ENCODE measurements around the gene BICRA. TPM values are rescaled to one million over a fixed set of nuclear protein-coding genes. Genes with fewer than 3 reads are reported as not detected.

Gene BICRA
- total RNA-seq, 1 experiment from 2014 or later, result 34.3 TPM

DNA sequence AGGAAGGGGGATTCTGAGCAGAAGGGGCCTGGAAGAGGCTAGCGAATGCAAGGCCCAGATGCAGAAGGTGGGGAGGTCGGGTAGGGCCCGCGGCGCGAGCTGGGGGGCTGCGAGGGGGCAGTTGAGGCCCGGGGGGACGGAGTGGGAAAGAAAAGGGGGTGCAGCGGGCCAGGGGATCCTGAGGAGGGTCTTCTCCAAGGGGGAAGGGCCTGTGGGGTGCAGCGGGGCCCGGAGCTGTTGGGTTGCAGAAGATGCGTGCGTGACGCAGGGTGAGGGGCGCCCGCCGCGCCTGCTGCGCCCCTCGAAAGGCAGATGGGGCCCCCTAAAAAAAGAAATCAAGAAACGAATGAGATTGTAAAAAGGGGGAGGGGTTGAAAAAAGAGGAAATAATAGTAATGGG, 36.3 kb upstream of the BICRA start:
- H3K4me1 Mint-ChIP-seq (ENCODE audit: low read depth, unreplicated experiment), result no peaks in the 10 kb centered on the region
- TF ChIP-seq, protein P1, sequence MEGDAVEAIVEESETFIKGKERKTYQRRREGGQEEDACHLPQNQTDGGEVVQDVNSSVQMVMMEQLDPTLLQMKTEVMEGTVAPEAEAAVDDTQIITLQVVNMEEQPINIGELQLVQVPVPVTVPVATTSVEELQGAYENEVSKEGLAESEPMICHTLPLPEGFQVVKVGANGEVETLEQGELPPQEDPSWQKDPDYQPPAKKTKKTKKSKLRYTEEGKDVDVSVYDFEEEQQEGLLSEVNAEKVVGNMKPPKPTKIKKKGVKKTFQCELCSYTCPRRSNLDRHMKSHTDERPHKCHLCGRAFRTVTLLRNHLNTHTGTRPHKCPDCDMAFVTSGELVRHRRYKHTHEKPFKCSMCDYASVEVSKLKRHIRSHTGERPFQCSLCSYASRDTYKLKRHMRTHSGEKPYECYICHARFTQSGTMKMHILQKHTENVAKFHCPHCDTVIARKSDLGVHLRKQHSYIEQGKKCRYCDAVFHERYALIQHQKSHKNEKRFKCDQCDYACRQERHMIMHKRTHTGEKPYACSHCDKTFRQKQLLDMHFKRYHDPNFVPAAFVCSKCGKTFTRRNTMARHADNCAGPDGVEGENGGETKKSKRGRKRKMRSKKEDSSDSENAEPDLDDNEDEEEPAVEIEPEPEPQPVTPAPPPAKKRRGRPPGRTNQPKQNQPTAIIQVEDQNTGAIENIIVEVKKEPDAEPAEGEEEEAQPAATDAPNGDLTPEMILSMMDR (IDR thresholded peaks at IDR 0.05; ENCODE audit: insufficient read depth in 1 of 2, low read depth in 1 of 2, low read length in 1 of 2, severe bottlenecking in 1 of 2, unreplicated experiment in 1 of 2), result no peak
- ChIA-PET CTCF (no interaction called here), POLR2A (no interaction called here)
- no TSS peak for BruUV-seq (replicated peaks)
- H3K9me3 ChIP-seq, result no peaks in the 10 kb centered on the region
- H3K27ac Mint-ChIP-seq (ENCODE audit: unreplicated experiment), result no peak overlapping the region
- no peaks in the 10 kb centered on the region for H3K4me1 ChIP-seq
- no peak overlapping the region for H3K4me3 ChIP-seq (ENCODE audit: low read depth, low read length)
- no peaks in the 10 kb centered on the region for H3K36me3 Mint-ChIP-seq (ENCODE audit: insufficient read depth, unreplicated experiment)
- H3K9me3 Mint-ChIP-seq (ENCODE audit: unreplicated experiment), result no peaks in the 10 kb centered on the region
- H3K27me3 ChIP-seq (replicated peaks; ENCODE audit: control insufficient read depth, insufficient read depth, low read length), result no peaks in the 10 kb centered on the region
- no peak for DNase-seq
- no peaks in the 10 kb centered on the region for H3K36me3 ChIP-seq (ENCODE audit: control insufficient read depth, insufficient read depth, low read length)
- intact Hi-C loops (cut with micrococcal nuclease; ENCODE audit: unreplicated experiment), result no loop called here
- no peak overlapping the region for H3K4me3 Mint-ChIP-seq (ENCODE audit: unreplicated experiment)
- H3K27me3 Mint-ChIP-seq (ENCODE audit: insufficient read depth, unreplicated experiment), result no peaks in the 10 kb centered on the region

DNA sequence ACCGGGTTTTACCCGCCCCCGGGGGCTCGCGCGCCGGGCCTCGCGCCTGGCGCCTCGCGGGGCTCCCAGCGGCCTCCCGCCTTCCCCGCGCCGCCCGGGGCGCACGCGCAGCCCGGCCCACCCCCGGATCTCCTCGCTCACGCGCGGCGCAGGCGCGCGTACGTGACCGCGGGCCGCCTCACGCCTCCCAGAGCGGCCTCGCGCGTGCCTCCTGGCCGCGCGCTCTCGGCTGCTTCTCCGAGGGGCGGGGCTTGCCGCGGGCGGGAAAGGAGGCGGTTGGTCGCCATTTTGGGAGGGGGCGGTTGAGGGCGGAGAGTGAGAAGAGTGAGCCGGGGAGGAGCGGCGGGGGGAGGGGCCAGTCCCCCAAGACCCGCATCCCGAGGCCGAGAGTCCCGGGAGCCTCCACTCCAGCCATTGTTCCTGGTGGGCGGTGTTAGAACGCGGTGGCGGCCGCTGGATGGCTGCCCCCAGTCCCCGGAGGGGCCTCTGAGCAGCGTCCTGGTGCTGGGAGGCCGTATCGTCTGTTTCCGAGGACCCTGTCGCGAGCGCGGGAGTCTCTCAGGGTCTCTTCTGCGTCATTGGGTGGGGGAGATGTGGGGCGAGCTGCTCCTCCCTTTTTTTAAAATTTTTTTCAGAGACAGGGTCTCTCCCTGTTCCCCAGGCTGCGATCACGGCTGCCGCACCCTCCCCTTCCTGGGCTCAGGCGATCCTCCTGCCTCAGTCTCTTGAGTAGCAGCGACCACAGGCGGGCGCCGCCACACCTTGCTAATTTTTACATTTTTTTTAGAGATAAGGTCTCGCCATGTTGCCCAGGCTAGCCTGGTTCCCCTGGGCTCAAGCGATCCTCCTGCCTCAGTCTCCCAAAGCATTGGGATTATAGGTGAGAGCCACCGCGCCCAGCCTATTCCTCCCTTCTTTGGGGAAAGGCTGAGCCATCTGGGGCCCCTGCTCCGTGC, 35.6 kb upstream of the BICRA start, which contains the start of gene ZNF541:
Gene ZNF541 (minus strand): TSS at position 78 of the 956 bp plus-strand sequence. CDS start 17,292 bp downstream, outside the sequence.
- no peak within 1 kb of the TSS for H3K4me3 Mint-ChIP-seq (ENCODE audit: unreplicated experiment)
- no peaks in the 10 kb centered on the region for H3K9me3 ChIP-seq
- DNase-seq, result no peak
- H3K27me3 ChIP-seq (replicated peaks; ENCODE audit: control insufficient read depth, insufficient read depth, low read length), result no peaks in the 10 kb centered on the region
- no peaks in the 10 kb centered on the region for H3K36me3 ChIP-seq (ENCODE audit: control insufficient read depth, insufficient read depth, low read length)
- TF ChIP-seq, protein P1 (IDR thresholded peaks at IDR 0.05; ENCODE audit: insufficient read depth in 1 of 2, low read depth in 1 of 2, low read length in 1 of 2, severe bottlenecking in 1 of 2, unreplicated experiment in 1 of 2), result no peak
- CTCF ChIA-PET, result no interaction called here
- H3K36me3 Mint-ChIP-seq (ENCODE audit: insufficient read depth, unreplicated experiment), result no peaks in the 10 kb centered on the region
- no peak within 1 kb of the TSS for H3K27ac Mint-ChIP-seq (ENCODE audit: unreplicated experiment)
- POLR2A ChIA-PET, result no interaction called here
- intact Hi-C loops (cut with micrococcal nuclease; ENCODE audit: unreplicated experiment), result no loop called here
- H3K4me1 ChIP-seq, result no peaks in the 10 kb centered on the region
- no peak within 1 kb of the TSS for H3K4me3 ChIP-seq (ENCODE audit: low read depth, low read length)
- BruUV-seq (replicated peaks), result no TSS peak
- no peaks in the 10 kb centered on the region for H3K27me3 Mint-ChIP-seq (ENCODE audit: insufficient read depth, unreplicated experiment)
- no peaks in the 10 kb centered on the region for H3K9me3 Mint-ChIP-seq (ENCODE audit: unreplicated experiment)
- no peaks in the 10 kb centered on the region for H3K4me1 Mint-ChIP-seq (ENCODE audit: low read depth, unreplicated experiment)

DNA sequence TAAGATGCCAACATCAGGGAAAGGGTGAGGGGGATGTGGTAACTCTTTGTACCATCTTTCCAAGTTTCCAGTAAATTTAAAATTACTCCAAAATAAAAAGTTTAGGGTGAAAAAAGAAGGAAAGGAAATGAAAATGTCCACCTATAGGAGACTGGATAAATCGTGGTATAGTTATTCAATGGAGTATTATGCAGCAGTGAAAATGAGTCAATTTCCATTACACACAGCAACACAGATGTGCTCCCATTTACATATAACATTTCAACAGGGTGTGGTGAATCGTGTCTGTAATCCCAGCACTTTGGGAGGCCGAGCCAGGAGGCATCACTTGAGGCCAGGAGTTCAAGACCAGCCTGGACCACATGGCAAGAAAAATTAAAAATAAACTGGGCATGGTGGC, 28.5 kb upstream of the BICRA start:
- Histone ChIP-seq H3K27me3 (replicated peaks; ENCODE audit: control insufficient read depth, insufficient read depth, low read length) (no peaks in the 10 kb centered on the region), H3K4me3 (ENCODE audit: low read depth, low read length) (no peak overlapping the region), H3K9me3 (no peaks in the 10 kb centered on the region), H3K36me3 (ENCODE audit: control insufficient read depth, insufficient read depth, low read length) (no peaks in the 10 kb centered on the region), H3K4me1 (peaks cover 8% of the 10 kb centered on the region; the same call in 1 of the 2 replicates)
- ChIA-PET POLR2A (no interaction called here), CTCF (no interaction called here)
- H3K4me3 Mint-ChIP-seq (ENCODE audit: unreplicated experiment), result no peak overlapping the region
- intact Hi-C loops (cut with micrococcal nuclease; ENCODE audit: unreplicated experiment), result no loop called here
- no peaks in the 10 kb centered on the region for H3K36me3 Mint-ChIP-seq (ENCODE audit: insufficient read depth, unreplicated experiment)
- H3K4me1 Mint-ChIP-seq (ENCODE audit: low read depth, unreplicated experiment), result peaks cover 17% of the 10 kb centered on the region
- no TSS peak for BruUV-seq (replicated peaks)
- TF ChIP-seq, protein P1 (IDR thresholded peaks at IDR 0.05; ENCODE audit: insufficient read depth in 1 of 2, low read depth in 1 of 2, low read length in 1 of 2, severe bottlenecking in 1 of 2, unreplicated experiment in 1 of 2), result no peak
- H3K27me3 Mint-ChIP-seq (ENCODE audit: insufficient read depth, unreplicated experiment), result no peaks in the 10 kb centered on the region
- DNase-seq, result no peak
- peaks cover 8% of the 10 kb centered on the region for H3K9me3 Mint-ChIP-seq (ENCODE audit: unreplicated experiment)
- no peak overlapping the region for H3K27ac Mint-ChIP-seq (ENCODE audit: unreplicated experiment)

Measured in Caco-2 (cell line).